NCI-H748 treated with DMSO at 0.1 percent for 48 hours (cell line): ENCODE data around the gene UBE2C.
"Not testable (repeated sequence)": the region's sequence is repeated elsewhere in the genome, so short reads cannot be mapped to it uniquely, and the experiment has no call there.

ENCODE experiments used
- DNase-seq: peaks from one replicate; lab custom pipeline; 2025; lab: John Stamatoyannopoulos, UW

UBE2C gene

DNA sequence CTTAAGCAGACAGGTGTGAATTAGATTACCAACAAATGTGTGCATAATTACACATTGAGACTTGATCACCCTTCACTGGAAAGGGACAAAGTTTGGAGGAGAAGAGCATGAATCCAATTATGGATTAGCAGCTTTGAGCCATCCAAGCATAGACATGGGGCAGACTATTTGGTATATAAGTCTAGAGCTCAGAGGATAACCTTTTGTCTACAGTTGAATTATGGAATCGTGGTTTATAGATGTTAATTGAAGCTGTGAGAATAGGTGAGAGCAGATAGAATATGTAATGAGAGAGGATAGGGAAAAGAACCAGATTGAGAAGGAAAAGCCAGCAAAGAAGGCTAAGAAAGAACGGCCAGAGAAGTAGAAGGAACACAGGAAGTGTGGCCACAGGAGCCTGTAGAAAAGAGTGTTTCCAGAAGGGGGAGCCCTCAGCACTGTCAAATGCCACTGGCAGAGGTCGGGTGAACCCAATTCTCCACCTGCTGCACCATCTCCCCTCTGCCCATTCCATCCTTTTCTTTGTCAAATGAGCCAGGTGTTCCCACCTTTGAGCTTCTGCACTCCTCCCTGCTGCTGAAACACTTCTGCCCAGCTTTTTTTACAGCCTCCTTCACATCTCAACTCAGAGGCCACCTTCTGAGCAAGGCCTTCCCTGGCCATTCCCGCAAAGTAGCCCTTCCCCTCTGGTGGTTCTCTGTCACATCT is 13.4 kb upstream of the UBE2C start:
- DNase-seq: peak; percentile 11

DNA sequence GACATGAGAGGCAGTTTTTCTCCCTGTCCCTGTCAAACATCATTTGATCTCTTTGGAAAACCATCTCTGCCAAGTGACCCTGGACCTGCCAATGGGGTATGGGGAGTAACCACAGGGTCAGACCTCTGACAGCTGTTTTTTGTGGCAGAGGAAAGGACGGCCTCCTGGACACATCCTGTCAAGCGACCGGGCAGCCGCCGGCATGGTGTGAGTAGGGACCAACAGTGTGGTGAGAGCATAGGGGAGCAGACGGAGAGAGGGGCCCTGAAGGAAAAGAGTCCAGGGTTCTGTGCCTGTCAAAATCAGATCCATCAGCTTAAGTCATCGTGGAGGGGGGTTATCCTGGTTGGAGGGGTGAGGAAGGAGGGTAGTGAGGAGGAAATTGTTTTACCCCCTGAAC is 10.6 kb upstream of the UBE2C start:
- DNase-seq: no peak

GRCh38 chr20:45810191-45810970 is 2.1 kb upstream of the UBE2C start:
- DNase-seq: no peak

DNA sequence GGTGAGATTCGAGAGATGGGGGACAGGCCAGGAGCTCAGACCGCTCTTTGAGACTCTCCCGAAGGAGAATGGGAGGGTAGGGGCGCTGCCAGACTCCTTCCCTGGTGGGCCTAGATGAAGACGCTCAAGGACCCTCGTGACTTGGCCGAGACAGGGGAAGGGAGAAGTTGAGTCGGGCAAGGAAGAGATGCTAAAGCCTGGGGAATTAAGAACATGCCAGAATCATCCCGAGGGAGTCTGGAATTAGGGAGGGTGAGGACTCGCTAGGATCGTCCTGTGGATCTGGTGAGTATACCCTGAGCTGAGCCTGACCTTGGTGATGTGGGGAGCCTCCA is 529 bp downstream of the UBE2C start:
- DNase-seq: no peak

GRCh38 chr20:45813489-45813888 is 1.0 kb downstream of the UBE2C start:
- DNase-seq: no peak

- no peak for DNase-seq
Measured at GRCh38 chr20:45814314-45814713, 1.9 kb downstream of the UBE2C start.

DNA sequence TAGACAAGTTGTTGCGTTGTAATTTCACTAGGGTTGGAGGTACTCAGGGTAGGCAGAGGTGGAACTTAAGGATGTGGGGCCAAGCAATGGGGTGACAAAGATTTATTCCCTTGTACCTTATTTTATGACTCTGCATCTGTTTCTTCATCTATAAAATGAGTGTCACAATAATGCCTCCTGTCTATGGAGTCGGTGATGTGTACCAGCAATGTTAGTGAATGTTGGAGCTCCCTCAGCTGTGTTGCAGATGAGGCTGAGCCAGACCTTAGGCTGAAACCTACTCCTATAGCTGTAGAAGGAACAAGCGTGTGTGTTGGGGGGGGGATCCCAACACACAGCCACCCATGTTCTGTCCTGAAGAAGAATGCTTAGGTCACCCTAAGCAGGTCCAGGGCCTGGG is 4.5 kb downstream of the UBE2C start:
- no peak for DNase-seq

DNA sequence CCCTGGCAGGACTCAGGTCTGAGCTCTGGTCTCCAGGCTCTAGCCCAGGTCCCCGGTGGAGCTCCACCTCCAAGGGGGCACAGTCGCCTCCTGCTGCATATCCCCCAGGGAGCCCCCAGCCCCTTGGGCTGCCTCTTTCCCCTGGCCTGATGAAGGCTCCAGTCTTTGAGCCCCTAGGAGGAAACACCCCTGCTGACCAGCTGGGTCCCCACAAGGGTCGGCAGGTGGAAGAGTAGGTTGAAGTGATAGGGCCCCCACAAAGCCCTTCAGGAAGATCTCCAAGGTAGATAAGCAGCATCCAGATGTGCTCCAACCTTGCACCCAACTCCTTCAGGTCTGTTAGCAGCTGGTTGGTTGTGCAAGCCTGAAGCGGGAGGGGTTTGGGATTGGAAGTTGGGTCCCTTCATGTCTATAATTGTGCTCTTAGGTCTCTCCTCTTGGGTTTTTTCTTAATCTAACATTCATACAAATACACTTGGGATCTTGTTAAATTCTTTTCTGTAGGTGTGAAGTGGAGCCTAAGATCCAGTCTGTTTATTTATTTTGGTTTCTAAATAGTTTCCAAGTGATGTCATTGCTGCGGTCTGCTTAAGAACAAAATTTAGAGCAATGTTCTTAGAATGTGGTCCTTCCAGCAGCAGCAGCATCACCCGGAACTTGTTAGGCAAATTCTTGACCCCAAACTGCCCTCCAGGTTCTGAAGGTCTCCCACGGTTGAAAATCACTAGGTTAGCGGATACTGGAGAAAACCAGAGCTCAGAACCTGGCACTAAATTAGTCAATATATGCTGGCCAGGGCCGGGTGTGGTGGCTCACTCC is 5.1 kb downstream of the UBE2C start:
- DNase-seq: no peak

DNA sequence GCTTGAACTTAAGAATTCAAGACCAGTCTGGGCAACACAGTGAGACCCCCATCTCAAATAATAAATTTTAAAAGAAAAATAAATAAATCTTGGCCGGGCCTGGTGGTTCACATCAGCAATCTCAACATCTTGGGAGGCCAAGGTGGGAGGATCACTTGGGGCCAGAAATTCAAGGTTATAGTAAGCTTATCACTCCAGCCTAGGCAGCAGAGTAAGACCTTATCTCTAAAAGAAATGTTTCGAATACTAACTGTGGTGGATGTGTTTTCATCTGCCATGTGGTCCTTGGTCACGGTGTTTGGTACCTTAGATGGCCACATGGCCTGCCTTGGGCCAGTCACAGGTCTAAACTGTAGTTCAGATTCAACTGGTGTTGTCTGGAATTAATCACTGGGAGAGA is 5.8 kb downstream of the UBE2C start:
- no peak for DNase-seq

DNA sequence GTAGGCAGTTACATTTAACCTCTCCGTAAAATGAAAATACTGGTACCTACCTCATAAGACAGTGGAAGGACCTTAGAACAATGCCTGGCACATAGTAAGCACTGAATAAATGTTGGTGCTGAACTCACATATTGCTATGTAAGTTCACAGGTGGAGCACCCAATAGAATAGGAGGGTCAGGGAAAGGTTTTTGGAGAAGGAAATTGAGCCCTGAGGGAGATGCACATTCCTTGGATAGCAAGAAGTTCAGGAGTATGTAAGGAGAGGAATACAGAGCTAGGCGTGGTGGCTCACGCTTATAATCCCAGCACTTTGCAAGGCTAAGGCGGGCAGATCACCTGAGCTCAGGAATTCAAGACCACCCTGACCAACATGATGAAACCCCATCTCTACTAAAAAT is 7.0 kb downstream of the UBE2C start:
- DNase-seq: no peak

DNA sequence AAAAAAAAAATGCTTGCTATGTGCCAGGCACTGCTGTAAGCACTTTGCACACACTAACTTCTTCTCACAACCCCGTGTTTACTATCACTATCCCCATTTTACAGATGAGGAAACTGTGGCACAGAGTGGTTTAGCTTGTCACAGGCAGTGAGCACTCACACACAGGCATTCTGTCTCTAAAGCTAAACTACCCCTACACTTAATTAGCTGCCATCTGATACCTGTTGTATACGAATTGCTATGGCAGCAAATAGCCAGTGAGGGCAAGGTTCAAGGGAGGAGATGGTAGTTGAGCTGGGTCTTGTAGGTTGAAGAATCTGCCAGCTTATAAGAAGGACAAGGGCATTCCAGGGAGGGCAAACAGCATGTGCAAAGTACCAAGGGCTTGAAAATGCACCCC is 9.5 kb downstream of the UBE2C start:
- DNase-seq: no peak

DNA sequence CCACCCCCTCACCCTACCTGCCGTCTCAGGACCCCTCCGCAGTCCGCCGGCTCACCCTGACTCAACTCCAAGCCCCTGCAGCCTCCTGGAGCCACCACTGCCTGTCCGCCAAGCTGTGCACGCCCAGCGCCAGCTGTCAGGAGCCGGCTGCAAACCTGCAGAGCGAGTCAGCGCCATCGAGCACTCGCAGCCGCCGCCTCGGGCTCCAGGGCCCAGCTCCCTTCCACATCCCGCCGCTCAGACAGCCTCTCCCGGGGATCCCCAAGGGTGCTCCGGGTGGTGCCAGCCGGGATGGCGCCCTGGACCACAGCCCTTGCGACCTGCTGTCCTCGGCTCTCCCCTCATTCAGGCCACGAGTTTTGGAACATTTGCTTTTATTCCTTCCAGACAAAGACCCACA is 10.4 kb downstream of the UBE2C start:
- DNase-seq: no peak

- no peak for DNase-seq
Measured at GRCh38 chr20:45823949-45824835, 11.7 kb downstream of the UBE2C start.

- DNase-seq: no peak
Measured at GRCh38 chr20:45826381-45827019, 14.1 kb downstream of the UBE2C start.

GRCh38 chr20:45827030-45827652 is 14.7 kb downstream of the UBE2C start, which contains the start of gene TNNC2:
TNNC2 (minus strand) TSS chr20:45827312; CDS start chr20:45827248, 64 bp downstream.
- no peak for DNase-seq

DNA sequence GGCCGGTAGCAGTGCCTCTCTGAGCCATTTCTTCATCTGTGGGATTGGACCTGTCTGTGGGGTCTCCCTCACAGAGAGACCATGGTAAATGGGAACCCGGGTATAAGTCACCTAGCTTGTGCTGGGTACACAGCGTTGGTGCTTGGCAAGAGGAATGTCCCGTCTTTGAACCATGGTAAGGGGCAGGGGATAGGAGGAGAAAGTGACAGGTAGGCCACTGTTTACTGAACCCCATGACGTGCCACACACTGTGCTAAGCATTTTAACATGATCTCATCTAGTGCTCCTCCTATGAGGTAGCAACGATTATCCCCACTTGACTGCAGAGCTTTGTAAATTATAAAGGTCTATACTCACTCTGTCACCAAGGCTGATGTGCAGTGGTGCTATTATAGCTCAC is 15.3 kb downstream of the UBE2C start:
- DNase-seq: no peak

GRCh38 chr20:45828589-45828988 is 16.1 kb downstream of the UBE2C start:
- DNase-seq: no peak

- not testable (repeated sequence) for DNase-seq
Measured at GRCh38 chr20:45829673-45830106, 17.2 kb downstream of the UBE2C start.

DNA sequence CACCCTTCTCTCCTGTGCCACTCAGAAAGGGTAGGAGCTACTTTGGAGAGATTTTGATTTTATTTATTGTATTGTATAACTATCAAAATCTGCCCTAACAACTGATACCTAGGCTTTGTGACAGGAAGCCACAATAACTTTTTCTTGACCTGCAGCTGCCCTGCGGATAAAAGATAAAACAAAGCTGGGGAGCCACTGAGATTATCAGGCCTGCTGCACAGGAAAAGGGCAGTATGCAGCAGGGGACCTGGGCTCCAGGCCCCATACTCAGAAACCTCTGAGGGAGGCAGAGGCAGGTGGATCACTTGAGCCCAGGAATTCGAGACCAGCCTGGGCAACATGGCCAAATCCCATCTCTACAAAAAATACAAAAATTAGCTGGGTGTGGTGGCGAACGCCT is 20.2 kb downstream of the UBE2C start:
- DNase-seq: no peak

- DNase-seq: no peak
Measured at GRCh38 chr20:45833030-45833882, 20.8 kb downstream of the UBE2C start, which contains the start of gene SNX21. SNX21 (plus strand) TSS chr20:45833799; CDS start chr20:45833920, 121 bp downstream.
